ENCODE results near the gene RBM41.
"Not testable (repeated sequence)": the region's sequence is repeated elsewhere in the genome, so short reads cannot be mapped to it uniquely, and the experiment has no call there.

The RBM41 gene

GRCh38 chrX:107118322-107119147 lies at the start of gene RBM41:
Gene RBM41, minus strand, starts transcription at chrX:107118822. Its CDS starts 49 bp downstream, at chrX:107118773.
- TF ChIP-seq CTCF (IDR thresholded peaks at IDR 0.05; ENCODE audit: low read depth, low read length, missing control alignments): no peak
- Histone ChIP-seq H3K27me3 (replicated peaks) (no peaks in the 10 kb centered on the region), H3K27ac (peak within 1 kb of the TSS; percentile 52), H3K36me3 (replicated peaks) (peaks cover 2% of the 10 kb centered on the region), H3K4me3 (ENCODE audit: low read depth, low read length) (peak within 1 kb of the TSS; percentile 65)
- peak; percentile 68 for DNase-seq
- in situ Hi-C loops (cut with HindIII; ENCODE audit: low pct_ligation_motif_present, low sequenced_read_pairs): no loop called here

GRCh38 chrX:107168257-107168656 lies 49.6 kb upstream of the RBM41 start:
- Histone ChIP-seq H3K27me3 (replicated peaks) (no peaks in the 10 kb centered on the region), H3K27ac (no peak overlapping the region), H3K36me3 (replicated peaks) (no peaks in the 10 kb centered on the region), H3K4me3 (ENCODE audit: low read depth, low read length) (no peak overlapping the region)
- TF ChIP-seq CTCF (IDR thresholded peaks at IDR 0.05; ENCODE audit: low read depth, low read length, missing control alignments): no peak
- in situ Hi-C loops (cut with HindIII; ENCODE audit: low pct_ligation_motif_present, low sequenced_read_pairs): no loop called here
- no peak for DNase-seq

GRCh38 chrX:107167163-107167921 lies 48.7 kb upstream of the RBM41 start:
- Histone ChIP-seq H3K27me3 (replicated peaks) (no peaks in the 10 kb centered on the region), H3K4me3 (ENCODE audit: low read depth, low read length) (no peak overlapping the region), H3K36me3 (replicated peaks) (no peaks in the 10 kb centered on the region), H3K27ac (no peak overlapping the region)
- TF ChIP-seq CTCF (IDR thresholded peaks at IDR 0.05; ENCODE audit: low read depth, low read length, missing control alignments): no peak
- no peak for DNase-seq
- in situ Hi-C loops (cut with HindIII; ENCODE audit: low pct_ligation_motif_present, low sequenced_read_pairs): no loop called here

GRCh38 chrX:107157618-107158017 lies 39.0 kb upstream of the RBM41 start:
- in situ Hi-C loops (cut with HindIII; ENCODE audit: low pct_ligation_motif_present, low sequenced_read_pairs); DNase-seq; H3K36me3 ChIP-seq (replicated peaks); H3K27ac ChIP-seq; H3K4me3 ChIP-seq (ENCODE audit: low read depth, low read length); H3K27me3 ChIP-seq (replicated peaks): not testable (repeated sequence)

- in situ Hi-C loops (cut with HindIII; ENCODE audit: low pct_ligation_motif_present, low sequenced_read_pairs); DNase-seq; H3K27ac ChIP-seq; H3K36me3 ChIP-seq (replicated peaks); H3K27me3 ChIP-seq (replicated peaks): not testable (repeated sequence)
- peak overlapping the region; percentile 12 for H3K4me3 ChIP-seq (ENCODE audit: low read depth, low read length)
Measured at GRCh38 chrX:107155621-107156430, 37.2 kb upstream of the RBM41 start.

- no peak for TF ChIP-seq CTCF (IDR thresholded peaks at IDR 0.05; ENCODE audit: low read depth, low read length, missing control alignments)
Measured at GRCh38 chrX:107154787-107155620, 36.4 kb upstream of the RBM41 start.

More at GRCh38 chrX:107154787-107155620, 36.4 kb upstream of the RBM41 start:
- peak; percentile 6 for DNase-seq
- no peaks in the 10 kb centered on the region for H3K36me3 ChIP-seq (replicated peaks)
- in situ Hi-C loops (cut with HindIII; ENCODE audit: low pct_ligation_motif_present, low sequenced_read_pairs): no loop called here
- no peaks in the 10 kb centered on the region for H3K27me3 ChIP-seq (replicated peaks)
- no peak overlapping the region for H3K27ac ChIP-seq
- H3K4me3 ChIP-seq (ENCODE audit: low read depth, low read length): no peak overlapping the region

All from brain microvascular endothelial cell (primary cell).